Endothelial cell of umbilical vein (primary cell): ENCODE data around the gene FNDC3A.

Source experiments
- POLR2A ChIP-seq: IDR thresholded peaks from 2 replicates; pipeline ENCODE4 v1.6.1; 2012; ENCODE audit warnings: low read depth, mild to moderate bottlenecking, control low read depth, low read length
- POLR2AphosphoS5 ChIP-seq: IDR thresholded peaks from 2 replicates; pipeline ENCODE4 v1.6.1; 2012; ENCODE audit warnings: low read depth, mild to moderate bottlenecking, control low read depth, low read length, moderate library complexity; ENCODE audit not compliant: insufficient read depth
- TF ChIP-seq, protein P1 (sequence below), 2 donors: IDR thresholded peaks; 1 replicate in 1 of 2; 2 replicates in 1 of 2; pipeline ENCODE4 v1.5.1; 2011; ENCODE audit warnings: low read length in 2 of 2, mild to moderate bottlenecking in 2 of 2, moderate library complexity in 2 of 2, control low read depth in 1 of 2, inconsistent platforms in 1 of 2, low read depth in 1 of 2; ENCODE audit not compliant: insufficient read depth in 1 of 2; ENCODE audit errors: extremely low read depth in 1 of 2

DNA sequence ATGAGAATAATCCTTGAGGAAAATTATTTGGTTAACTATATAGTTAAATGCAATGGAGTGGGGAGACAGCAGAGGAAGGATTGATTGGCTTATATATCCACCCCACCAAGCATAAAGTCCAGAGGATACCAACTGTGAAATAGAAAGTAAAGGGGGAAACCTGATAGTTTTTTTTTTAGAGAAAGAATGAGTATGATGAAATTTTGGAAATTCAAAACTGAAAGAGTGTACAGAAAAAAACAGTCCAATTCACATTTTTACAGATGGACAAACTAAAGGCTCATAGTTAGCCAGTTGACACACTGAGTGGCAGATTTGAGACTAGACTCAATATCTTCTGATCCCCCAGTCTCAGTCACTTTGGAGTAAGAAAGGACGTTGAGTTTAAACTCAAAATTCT is 51.1 kb downstream of the FNDC3A start:
- TF ChIP-seq, protein P1, sequence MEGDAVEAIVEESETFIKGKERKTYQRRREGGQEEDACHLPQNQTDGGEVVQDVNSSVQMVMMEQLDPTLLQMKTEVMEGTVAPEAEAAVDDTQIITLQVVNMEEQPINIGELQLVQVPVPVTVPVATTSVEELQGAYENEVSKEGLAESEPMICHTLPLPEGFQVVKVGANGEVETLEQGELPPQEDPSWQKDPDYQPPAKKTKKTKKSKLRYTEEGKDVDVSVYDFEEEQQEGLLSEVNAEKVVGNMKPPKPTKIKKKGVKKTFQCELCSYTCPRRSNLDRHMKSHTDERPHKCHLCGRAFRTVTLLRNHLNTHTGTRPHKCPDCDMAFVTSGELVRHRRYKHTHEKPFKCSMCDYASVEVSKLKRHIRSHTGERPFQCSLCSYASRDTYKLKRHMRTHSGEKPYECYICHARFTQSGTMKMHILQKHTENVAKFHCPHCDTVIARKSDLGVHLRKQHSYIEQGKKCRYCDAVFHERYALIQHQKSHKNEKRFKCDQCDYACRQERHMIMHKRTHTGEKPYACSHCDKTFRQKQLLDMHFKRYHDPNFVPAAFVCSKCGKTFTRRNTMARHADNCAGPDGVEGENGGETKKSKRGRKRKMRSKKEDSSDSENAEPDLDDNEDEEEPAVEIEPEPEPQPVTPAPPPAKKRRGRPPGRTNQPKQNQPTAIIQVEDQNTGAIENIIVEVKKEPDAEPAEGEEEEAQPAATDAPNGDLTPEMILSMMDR (IDR thresholded peaks at IDR 0.05; ENCODE audit: extremely low read depth in 1 of 2, insufficient read depth in 1 of 2, low read depth in 1 of 2, low read length in 2 of 2), result no peak
- TF ChIP-seq POLR2A, result no peak
- TF ChIP-seq POLR2AphosphoS5, result no peak
